GM19468 (cell line): ENCODE results near the gene PHTF2.

ENCODE experiments used
- ATAC-seq: cut with Tn5 transposase; IDR thresholded peaks from one replicate; pipeline ENCODE4 v1.9.1; 2021; ENCODE audit warnings: mild to moderate bottlenecking, moderate library complexity, moderate number of reproducible peaks; ENCODE audit not compliant: unreplicated experiment; ENCODE audit errors: extremely low read depth

PHTF2 gene

DNA sequence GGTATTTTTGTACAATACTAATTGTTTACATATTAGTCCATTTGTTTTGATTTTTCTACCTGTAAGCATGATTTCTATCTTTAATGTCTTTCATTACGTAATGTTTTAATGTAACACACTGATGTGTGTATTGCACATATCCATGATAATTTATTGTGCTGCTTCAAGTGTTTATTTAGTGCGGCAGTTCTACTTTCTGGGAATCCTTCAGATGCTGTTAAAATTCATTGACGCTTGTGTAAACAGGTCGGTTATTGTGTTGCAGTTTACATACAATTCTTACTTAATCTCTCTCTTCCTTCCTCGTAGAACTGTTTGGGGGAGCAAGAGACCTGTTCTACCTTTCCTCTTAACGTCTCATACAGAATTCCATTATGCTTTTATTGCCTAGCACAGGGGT, 7.2 kb upstream of the PHTF2 start:
- no peak for ATAC-seq

DNA sequence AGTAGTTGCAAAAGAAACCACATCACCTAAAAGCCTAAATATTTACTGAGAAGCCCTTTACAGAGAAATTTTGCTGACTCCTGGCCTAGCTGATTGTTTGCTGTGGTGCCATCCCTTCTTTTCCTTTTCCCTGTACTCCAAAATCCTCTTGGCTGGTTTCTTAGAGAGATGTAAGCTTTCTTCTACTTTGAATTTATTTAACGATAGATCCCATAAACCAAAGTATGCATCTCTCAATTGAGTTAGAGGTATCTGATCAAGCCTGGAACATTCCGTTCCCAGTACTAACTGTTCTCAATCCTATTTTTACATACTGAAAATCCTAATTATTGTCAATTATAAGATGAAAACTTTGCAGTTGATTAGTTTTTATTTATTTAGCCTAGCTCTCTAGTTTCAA, 6.6 kb upstream of the PHTF2 start:
- ATAC-seq = no peak

DNA sequence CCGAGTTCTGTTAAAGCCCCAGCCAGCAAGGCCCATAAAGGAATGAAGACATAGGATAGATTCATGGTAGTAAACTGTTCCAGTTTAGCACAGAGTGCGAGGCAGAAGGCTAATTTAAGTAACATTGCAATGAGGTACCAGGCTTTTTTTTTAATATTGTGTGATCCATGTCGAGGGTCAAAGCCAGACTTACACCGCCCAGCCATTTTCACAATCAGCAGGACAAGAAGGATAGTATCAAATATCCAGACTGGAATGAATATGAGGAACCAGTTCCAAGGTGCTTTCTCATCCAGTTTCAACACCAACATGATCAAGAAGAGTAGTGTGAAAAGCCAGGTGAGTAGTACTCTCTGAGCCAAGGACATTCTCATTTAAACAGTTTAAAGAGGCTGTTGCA, 4.6 kb upstream of the PHTF2 start:
- no peak for ATAC-seq

DNA sequence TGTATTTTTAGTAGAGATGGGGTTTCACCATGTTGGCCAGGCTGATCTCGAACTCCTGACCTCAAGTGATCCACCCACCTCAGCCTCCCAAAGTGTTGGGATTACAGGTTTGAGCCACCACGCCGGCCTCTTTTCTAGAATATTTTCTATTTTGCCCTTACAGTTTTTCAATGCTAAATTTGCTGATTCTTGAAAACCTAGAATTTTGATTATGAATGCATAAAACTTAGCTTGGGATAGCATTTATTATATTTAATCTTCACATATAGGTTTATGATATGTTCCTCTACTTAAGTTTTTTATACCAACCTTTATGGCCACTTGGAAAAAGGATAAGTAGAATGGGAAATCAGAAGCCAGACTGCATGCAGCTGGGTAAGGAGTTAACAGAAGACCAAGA, 2.5 kb upstream of the PHTF2 start:
- ATAC-seq = no peak

DNA sequence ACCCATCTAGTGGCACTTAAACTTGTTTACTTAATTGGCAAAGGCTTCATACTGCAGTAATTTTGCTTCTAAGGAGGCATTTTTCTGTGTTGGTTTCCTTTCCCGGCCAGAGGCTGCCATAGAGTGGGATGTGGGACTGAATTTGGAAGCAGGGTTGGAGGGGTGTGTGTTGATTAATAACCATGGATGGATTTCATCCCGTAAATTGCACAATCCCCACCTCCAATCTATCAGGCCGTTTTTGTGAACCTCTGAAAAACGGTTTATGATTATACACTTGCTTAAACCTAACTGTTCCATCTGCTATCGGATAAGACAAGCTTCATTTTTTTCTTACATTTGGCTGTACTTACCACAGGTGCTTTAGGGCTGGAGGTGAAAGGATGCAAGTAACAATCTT, 1.6 kb upstream of the PHTF2 start:
- ATAC-seq = no peak

DNA sequence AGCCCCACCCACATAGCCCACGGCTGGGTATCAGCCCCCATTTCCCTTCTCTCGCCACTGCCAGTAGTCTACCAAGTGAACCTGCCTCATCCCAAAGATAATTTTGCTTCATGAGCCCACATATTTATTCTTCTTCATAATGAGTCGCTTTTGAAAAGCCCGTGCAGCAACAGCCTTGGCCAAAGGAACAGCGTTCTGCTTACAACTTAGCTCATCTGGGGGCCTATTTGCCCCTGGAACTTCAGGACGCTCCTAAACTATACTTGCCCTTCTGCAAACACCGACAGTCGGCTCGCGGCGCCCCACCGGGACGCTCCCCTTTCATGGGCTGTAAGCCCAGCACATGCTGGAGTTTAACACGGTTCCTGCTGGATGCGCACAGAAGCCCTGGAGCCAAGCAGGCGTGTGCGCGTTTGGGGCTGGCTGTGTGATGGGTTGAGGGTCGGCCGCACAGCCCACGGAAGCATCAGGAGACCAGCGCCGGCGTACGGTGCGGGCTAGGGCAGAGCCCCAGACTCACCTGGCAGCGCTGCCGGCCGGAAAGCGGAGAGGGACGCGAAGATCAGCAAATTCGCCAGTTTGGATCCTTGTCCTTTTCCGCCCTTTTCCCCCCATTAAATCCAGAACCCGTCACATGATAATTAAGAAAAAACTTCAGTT, 709 bp upstream of the PHTF2 start:
- ATAC-seq = peak; percentile 1

DNA sequence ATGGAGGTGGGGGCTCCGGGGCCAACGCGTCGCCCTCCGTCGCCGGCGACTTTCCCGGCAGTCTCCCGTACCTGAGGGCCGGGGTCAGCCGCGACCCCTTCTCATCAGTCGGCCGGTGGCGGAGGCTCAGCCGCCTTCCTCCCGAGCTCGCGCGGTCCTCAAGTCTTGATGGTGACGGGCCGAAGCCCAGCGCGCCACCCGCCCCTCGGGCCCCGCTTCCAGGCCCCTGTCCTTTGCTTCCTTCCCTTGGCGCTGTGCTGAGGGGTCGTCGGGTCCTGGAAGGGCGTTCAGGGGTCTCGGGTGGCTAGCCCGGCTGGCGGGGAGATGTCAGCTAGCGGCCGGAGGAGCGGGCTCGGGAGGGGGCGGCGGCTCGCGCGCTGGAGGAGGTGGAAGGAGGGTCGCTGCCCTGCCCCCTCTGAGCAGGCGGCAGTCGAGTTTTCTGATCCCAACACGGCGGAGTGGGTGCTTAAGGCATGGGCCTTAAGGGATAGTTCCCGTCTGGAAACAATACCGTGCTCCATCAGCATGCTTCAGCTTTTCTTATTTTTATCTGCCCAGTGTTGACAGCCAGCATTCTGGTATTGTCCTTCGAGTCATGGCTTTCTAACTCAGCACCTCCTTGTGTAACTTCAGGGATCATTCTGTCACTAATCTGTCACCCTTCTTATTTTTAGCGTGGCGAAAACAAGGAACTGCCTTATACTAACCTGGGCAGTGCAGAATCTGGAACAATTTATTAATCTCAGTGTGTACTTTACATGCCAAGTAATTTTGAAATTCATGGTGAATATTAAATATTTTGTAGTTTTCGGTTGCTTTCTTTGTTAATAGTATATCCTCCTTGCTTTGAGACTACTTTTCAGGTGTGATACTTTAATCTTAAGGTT, 748 bp downstream of the PHTF2 start:
- ATAC-seq = no peak

DNA sequence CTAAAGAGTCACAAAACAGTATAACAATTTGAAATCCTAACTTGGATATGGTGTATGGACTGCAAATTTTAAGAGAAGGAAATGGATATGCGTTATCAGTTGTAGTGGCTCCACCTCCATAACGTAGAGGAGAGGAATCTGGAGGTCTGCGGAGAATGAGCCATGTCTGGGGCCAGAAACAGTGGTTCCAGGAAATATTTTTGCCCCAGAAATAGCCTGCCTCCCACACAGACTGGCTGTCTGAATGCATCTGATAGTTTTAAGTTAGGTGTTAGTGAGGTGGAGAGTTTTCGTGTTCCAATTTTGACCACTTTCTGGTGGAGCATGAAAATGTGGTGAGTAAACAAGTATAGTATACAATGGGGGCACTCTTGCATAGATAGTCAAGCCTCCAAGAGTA, 1.6 kb downstream of the PHTF2 start:
- ATAC-seq = no peak

DNA sequence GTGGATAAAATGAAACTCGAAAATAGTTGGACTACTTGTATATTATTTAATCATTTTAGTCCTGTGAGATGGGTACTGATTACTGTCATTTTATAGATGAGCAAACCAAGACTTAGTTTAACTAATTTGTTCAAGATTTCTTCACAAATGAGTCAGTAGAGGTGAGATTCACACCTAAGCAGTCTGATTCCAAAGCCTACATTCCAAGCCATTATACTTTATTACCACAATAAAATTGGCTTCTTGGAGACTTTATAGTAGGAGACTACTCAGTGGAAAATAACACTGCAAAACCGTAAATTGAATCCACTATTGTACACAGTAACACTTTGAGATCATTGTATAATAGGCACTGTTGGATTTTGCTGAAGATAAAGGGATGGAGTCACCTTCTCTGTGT, 2.2 kb downstream of the PHTF2 start:
- no peak for ATAC-seq

DNA sequence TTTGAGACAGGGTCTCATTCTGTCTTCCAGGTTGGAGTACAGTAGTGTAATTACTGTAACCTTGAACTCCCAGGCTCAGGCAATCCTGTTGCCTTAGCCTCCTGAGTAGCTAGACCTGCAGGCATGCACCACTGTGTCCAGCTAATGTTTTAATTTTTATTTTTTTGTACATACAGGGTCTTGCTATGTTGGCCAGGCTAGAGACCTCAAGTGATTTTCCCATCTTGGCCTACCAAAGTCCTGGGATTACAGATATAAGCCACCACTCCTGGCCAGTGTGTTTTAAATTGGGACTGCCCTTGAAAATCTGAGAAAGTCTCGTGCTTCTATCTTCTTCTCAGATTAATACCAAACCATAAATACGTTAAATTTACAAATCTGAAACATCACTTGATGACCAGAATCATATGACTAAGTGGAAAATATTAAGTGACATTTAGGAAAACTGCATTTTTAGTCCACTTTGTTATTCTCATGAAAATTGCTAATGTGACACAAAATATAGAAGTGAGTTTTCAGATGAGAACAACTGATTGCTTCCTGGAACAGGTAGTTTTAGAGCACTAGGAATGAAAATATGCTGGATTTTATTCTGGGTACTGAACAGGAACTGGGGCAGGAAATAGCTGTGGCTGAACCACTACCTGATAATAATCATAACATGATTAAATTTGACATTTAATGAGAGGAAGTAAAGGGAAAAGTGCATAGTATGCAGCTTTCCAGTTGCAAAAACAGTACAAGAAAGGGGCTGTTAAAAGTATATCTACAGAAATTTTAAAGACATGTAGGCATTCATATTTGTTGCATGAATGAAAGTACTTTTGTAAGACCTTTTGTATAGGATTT, 4.2 kb downstream of the PHTF2 start:
- no peak for ATAC-seq

DNA sequence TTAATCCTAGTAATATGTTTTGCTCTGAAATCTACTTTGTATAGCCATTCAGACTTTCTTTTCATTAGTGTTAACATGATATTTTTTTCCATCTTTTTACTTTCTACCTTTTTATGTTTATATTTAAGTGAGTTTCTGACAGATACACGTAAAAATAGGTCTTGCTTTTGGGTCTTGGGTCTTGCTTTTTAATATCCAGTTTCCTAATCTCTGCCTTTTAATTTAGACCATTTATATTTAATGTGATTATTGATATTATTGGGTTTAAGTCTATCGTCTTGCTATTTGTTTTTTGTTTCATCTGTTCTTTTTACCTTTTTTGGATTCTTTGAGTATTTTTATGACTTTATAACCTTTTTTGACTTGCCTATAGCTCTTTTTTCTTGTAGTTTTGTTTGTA, 7.9 kb downstream of the PHTF2 start:
- no peak for ATAC-seq

DNA sequence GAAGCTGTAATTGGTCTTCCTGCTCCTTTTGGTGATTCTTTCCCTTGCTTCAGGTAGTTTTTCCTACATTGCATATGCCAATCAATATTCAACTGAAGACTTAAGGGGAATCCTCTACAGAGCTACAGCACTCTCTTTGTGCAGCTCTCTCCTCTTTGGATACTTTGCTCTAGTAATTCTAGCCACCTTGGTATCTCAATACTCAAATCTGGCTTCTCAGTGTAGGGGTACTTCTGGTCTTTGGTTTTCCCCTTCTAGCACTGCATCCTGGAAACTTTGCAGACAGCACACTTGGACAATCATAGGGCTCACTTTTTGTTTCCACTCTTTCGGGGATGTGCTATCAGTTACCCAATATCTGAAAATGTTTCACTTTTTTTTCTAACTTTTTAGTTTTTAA, 9.9 kb downstream of the PHTF2 start:
- ATAC-seq = no peak

DNA sequence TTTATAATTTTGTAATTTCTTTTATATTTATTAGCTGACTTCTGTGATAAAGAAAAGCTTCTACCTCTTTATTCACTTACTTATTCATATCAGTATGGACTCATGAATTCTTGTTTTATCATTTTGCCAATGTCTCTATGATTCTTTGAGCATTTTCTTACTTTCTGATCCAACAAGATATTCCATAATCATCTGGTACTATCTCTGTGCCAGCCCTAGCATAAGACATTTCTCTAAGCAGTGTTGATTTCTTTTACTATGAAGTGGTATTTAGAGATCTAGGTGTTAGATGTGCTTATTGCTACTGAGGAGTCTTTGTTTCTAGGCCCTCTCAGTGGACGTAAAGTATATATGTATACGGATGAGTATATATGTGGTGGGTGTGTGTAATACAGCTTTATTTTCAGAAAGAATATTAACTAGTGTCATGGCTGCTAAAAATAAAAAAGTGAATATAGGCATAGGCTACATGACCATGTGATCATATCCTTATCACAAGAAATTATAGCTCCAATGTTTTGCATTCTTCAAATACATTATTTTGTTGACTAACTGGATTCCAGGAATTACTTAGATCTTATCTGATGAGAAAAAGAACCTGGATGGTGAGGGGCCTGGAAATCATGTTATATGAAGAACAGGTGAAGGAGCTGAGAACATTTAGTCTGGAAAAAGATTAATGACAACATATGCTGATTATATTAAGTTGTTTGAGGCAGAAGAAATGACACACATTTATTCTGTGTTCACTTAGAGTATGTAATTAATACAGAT, 13.1 kb downstream of the PHTF2 start:
- no peak for ATAC-seq

DNA sequence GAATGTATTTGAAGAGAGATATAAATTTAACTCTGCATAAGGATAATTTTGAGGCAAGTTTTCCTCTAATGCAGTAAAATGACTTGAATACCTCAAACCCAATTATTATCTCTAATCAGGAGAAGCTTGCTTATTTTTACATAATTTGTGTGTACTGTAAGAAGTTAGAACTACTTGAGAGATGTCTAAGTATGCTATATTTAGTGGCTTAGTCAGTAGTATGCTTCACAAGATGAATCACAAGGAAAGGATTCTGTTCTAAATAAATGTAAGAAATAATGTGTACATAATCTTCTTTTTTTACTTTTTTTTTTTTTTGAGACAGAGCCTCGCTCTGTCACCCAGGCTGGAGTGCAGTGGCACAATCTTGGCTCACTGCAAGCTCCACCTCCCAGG, 13.7 kb downstream of the PHTF2 start:
- no peak for ATAC-seq

DNA sequence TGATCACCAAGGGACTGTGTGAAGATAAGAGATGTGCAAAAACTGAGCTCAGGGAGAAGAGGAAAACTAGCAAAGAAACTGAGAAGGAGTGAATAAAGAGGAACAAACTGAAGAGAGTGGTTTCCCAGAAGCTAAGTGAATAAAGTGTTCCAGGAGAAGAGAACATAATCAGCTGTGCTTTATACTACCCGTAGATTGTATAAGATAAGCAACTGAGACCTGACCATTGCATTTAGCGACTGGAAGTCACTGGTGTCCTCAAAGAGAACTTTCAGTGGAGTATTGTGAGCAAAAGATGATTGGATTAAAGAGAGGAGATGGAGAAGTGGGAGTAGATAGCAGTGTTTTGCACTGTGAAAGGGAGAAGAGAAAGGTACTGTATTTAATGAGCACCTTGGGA, 14.6 kb downstream of the PHTF2 start:
- ATAC-seq = no peak

DNA sequence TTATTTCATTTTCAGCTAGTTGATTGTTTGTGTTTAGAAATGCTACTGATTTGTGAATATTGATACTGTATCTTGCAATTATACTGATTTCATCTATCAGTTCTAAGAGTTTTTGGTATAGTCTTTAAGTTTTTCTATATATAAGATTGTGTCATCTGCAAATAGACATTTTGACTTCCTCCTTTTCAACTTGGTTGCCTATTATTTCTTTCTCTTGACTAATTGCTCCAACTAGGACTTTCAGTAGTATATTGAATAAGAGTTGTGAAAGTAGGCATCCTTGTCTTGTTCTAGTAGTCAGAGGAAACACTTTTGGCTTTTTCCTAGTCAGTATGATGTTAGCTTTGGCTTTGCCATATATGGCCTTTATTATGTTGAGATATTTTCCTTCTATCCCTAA, 20.4 kb downstream of the PHTF2 start:
- ATAC-seq = no peak

DNA sequence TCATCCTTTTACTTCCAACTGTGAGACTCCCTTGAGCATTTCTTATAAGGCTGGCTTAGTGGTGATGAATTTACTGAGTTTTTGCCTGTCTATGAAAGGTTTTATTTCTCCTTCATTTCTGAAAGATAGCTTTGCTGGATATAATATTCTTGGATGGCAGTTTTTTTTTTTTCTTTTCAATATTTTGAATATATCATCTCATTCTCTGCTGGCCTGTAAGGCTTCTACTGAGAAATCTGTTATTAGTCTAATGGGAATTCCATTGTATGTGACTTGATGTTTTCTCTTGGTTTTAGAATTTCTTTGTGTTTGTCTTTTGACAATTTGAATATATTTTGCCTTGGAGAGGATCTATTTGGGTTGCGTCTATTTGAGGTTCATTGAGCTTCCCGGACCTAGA, 22.4 kb downstream of the PHTF2 start:
- ATAC-seq = no peak

DNA sequence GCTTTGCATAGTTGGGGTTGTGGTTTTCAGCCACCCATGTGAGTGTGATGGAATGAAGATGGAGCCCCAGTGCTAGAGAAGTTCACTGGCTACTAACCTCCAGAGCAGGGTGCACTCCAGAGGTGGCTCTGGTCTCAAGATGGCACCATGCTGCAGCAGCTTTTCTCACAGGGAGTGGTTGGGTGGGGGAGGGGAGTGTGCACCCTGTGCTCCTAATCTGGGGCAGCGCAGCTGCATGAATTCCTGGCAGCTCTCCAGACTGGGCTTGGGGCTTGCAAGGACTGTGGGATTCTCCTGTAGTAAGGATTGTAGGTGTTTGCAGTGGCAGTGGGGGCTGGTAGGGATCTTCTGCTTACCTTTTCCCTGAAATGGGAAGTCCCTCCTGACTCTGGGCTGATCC, 23.7 kb downstream of the PHTF2 start:
- ATAC-seq = no peak

DNA sequence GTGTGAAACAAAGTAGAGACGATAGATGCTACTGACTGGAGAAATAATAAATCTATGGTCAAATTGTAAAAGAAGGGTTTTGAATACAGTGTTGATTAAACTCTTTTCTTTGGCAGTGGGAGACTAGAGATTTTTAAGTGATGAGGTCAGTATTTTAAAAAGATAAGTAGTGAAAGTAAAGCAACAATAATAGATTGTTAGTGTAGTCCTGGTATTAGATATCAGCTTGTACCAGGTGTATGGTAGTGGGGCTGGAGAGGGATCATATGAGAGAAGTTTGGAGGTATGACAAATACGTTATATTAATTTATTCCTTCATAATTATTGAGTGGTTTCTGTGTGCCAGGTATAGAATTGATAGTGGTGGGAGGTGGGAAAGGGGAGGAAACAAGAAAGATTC, 25.2 kb downstream of the PHTF2 start:
- ATAC-seq = no peak

DNA sequence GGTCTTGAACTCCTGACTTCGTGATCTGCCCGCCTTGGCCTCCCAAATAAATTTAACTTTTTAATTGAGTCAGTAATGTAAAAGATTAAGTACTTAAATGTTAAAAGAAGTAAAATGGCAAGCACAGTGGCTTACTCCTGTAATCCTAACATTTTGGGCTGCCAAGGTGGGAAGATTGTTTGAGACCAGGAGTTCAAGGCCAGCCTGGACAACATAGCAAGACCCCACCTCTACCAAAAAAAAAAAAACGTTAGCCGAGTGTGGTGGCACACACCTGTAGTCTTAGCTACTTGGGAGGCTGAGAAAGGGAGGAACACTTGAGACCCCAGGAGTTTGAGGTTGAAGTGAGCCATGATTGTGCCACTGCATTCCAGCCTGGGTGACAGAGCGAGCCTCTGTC, 26.1 kb downstream of the PHTF2 start:
- ATAC-seq = no peak
